HepG2 (cell line): ENCODE measurements around the gene ZNF384. TPM values are rescaled to one million over a fixed set of nuclear protein-coding genes. Genes with fewer than 3 reads are reported as not detected.
A peak's percentile ranks its signal among the peaks of the same experiment; 100 is the strongest.

Experiments
- ATAC-seq: fragments of 200-7000 bp; cut with Tn5 transposase; 3 replicates; pipeline ENCODE4 v1.9.1; 2020; ENCODE audit warnings: mild to moderate bottlenecking, moderate library complexity
- BruUV-seq: library from RNA; stranded (reverse); fragments of 400-500 nt; replicated peaks from 2 replicates; lab custom pipeline; 2021; lab: Mats Ljungman, UMichigan
- CTCF ChIA-PET: fragments of 300-600 bp; formaldehyde crosslinking; extraction: SDS; loops from one replicate; lab custom pipeline; 2021; ENCODE audit warnings: low total read pairs, inconsistent platforms, low intra/inter-chr PET ratio; lab: Yijun Ruan, JAX
- POLR2A ChIA-PET: fragments of 350-600 bp; sonication (Branson Sonifier 250); formaldehyde crosslinking; loops from one replicate; lab custom pipeline; 2020; ENCODE audit warnings: antibody characterized with exemption, inconsistent platforms; lab: Yijun Ruan, JAX
- DNase-seq: peaks from one replicate; pipeline ENCODE4 v3.0.0-alpha.2; 2015; ENCODE audit warnings: low spot score
- FAIRE-seq: peaks from 3 replicates; lab custom pipeline; 2011; peaks lifted over from hg19 to GRCh38; lab: Jason Lieb, UNC
- H2AFZ ChIP-seq: one replicate; pipeline ENCODE4 v1.6.1; 2011; ENCODE audit warnings: low read length, inconsistent platforms
- H3K27ac ChIP-seq: fragments of 300-600 bp; 3 replicates; pipeline ENCODE4 v1.8.0; 2011; ENCODE audit warnings: mixed run types, mild to moderate bottlenecking, mixed read lengths, low read length, inconsistent platforms; ENCODE audit not compliant: insufficient read depth; ENCODE audit errors: extremely low read length
- H3K27me3 ChIP-seq, 2 experiments: fragments of 200-600 bp in 1 of 2; 2 replicates in 1 of 2; 3 replicates in 1 of 2; pipeline versions ENCODE4 v1.6.0 to v1.8.0; 2011; ENCODE audit warnings: low read length in 2 of 2, mild to moderate bottlenecking in 2 of 2, moderate library complexity in 2 of 2, inconsistent platforms in 1 of 2; ENCODE audit not compliant: insufficient read depth in 2 of 2, control insufficient read depth in 1 of 2
- H3K36me3 ChIP-seq, 2 experiments: fragments of 200-600 bp in 1 of 2; replicated peaks in 1 of 2; 2 replicates in 1 of 2; 3 replicates in 1 of 2; pipeline versions ENCODE4 v1.5.1 to v1.8.0; 2011; ENCODE audit warnings: low read length in 2 of 2, inconsistent platforms in 1 of 2; ENCODE audit not compliant: insufficient read depth in 2 of 2, control insufficient read depth in 1 of 2
- H3K4me1 ChIP-seq: 2 replicates; pipeline ENCODE4 v1.5.1; 2012; ENCODE audit warnings: low read length, inconsistent platforms; ENCODE audit not compliant: insufficient read depth
- H3K4me2 ChIP-seq: 2 replicates; pipeline ENCODE4 v1.6.0; 2011; ENCODE audit warnings: low read depth, low read length, inconsistent platforms
- H3K4me3 ChIP-seq, 3 experiments: fragments of 200-600 bp in 1 of 3; sonication (generic), shearing (Covaris generic) in 1 of 3; replicated peaks in 1 of 3; 2 replicates each; pipeline ENCODE4 v1.5.1; 2011 to 2016; ENCODE audit warnings: low read length in 3 of 3, inconsistent platforms in 2 of 3, low read depth in 2 of 3, mild to moderate bottlenecking in 2 of 3, control low read depth in 1 of 3, mixed read lengths in 1 of 3; ENCODE audit not compliant: insufficient read depth in 1 of 3
- H3K79me2 ChIP-seq: one replicate; pipeline ENCODE4 v1.6.1; 2011; ENCODE audit warnings: low read length, inconsistent platforms; ENCODE audit not compliant: insufficient read depth
- H3K9ac ChIP-seq: 2 replicates; pipeline ENCODE4 v1.6.0; 2011; ENCODE audit warnings: mild to moderate bottlenecking, low read depth, low read length, inconsistent platforms; ENCODE audit not compliant: insufficient read depth
- H3K9me3 ChIP-seq: 2 replicates; pipeline ENCODE4 v1.5.1; 2012; ENCODE audit warnings: mild to moderate bottlenecking, low read length
- H4K20me1 ChIP-seq: 2 replicates; pipeline ENCODE4 v1.6.0; 2011; ENCODE audit warnings: inconsistent platforms, mild to moderate bottlenecking, low read length, moderate library complexity; ENCODE audit not compliant: insufficient read depth
- CENPBD1 ChIP-seq: sonication (generic); formaldehyde crosslinking; IDR thresholded peaks from 2 replicates; pipeline ENCODE4 v1.8.0; 2022; ENCODE audit warnings: missing genetic modification reagents, low read depth, mild to moderate bottlenecking, borderline replicate concordance
- DZIP1 ChIP-seq: sonication (generic); formaldehyde crosslinking; IDR thresholded peaks from 2 replicates; pipeline ENCODE4 v1.5.0; 2020; ENCODE audit warnings: mild to moderate bottlenecking, missing genetic modification reagents
- NONO ChIP-seq, 2 experiments: fragments of 450-650 bp in 1 of 2; sonication (generic) in 1 of 2; formaldehyde crosslinking in 1 of 2; IDR thresholded peaks in 1 of 2; conservative IDR thresholded peaks in 1 of 2; 2 replicates each; pipeline versions ENCODE4 v1.6.1 to v1.8.0; 2017 to 2022; ENCODE audit warnings: mild to moderate bottlenecking in 1 of 2, missing genetic modification reagents in 1 of 2, moderate library complexity in 1 of 2
- NR2C2 ChIP-seq: sonication (generic); formaldehyde crosslinking; IDR thresholded peaks from 2 replicates; pipeline ENCODE4 v1.4.0; 2020; ENCODE audit warnings: missing genetic modification reagents, mild to moderate bottlenecking, moderate library complexity, borderline replicate concordance
- RNF2 ChIP-seq: fragments of 450-650 bp; conservative IDR thresholded peaks from 2 replicates; pipeline ENCODE4 v1.6.1; 2016; ENCODE audit warnings: low read depth
- SP5 ChIP-seq: IDR thresholded peaks from 2 replicates; pipeline ENCODE4 v1.6.1; 2016; ENCODE audit warnings: low read depth, borderline replicate concordance
- THAP9 ChIP-seq: sonication (generic); formaldehyde crosslinking; IDR thresholded peaks from 2 replicates; pipeline ENCODE4; 2020; ENCODE audit warnings: missing genetic modification reagents, mild to moderate bottlenecking, borderline replicate concordance
- ZBTB38 ChIP-seq: sonication (generic); formaldehyde crosslinking; IDR thresholded peaks from 2 replicates; pipeline ENCODE4 v1.5.1; 2020; ENCODE audit warnings: mild to moderate bottlenecking, missing genetic modification reagents
- ZNF235 ChIP-seq: sonication (generic); formaldehyde crosslinking; IDR thresholded peaks from 2 replicates; pipeline ENCODE4 v1.8.1; 2023; ENCODE audit warnings: mild to moderate bottlenecking, missing genetic modification reagents, borderline replicate concordance
- ZNF256 ChIP-seq: sonication (generic); formaldehyde crosslinking; conservative IDR thresholded peaks from 2 replicates; pipeline ENCODE4 v1.4.0; 2020; ENCODE audit warnings: missing genetic modification reagents
- ZNF501 ChIP-seq: sonication (generic); formaldehyde crosslinking; IDR thresholded peaks from 2 replicates; pipeline ENCODE4 v1.5.1; 2020; ENCODE audit warnings: mild to moderate bottlenecking, moderate library complexity, missing genetic modification reagents
- ZNF670 ChIP-seq: sonication (generic); formaldehyde crosslinking; IDR thresholded peaks from 2 replicates; pipeline ENCODE4 v1.8.0; 2022; ENCODE audit warnings: mild to moderate bottlenecking, missing genetic modification reagents, borderline replicate concordance
- ZNF891 ChIP-seq: sonication (generic); formaldehyde crosslinking; IDR thresholded peaks from 2 replicates; pipeline ENCODE4 v1.5.0; 2020; ENCODE audit warnings: mild to moderate bottlenecking, missing genetic modification reagents
- WGBS: methylation state at CpG from one replicate; pipeline ENCODE4 v1.1.6; 2017; ENCODE audit warnings: low lambda C conversion rate; 5-methylcytosine and 5-hydroxymethylcytosine counted together
- in situ Hi-C: cut with HindIII; loops from 2 replicates; pipeline ENCODE4 v1.10.0; 2017; ENCODE audit warnings: low pct_unique_long_range_greater_than_20kb; ENCODE audit not compliant: extremely low pct_ligation_motif_present
- intact Hi-C: fragments of 100-400 bp; cut with micrococcal nuclease; formaldehyde crosslinking; loops from one replicate; pipeline ENCODE4 v1.10.0; 2022; ENCODE audit not compliant: unreplicated experiment
- polyA plus RNA-seq, 8 experiments: library from polyadenylated mRNA; depleted of rRNA in 3 of 8; stranded (reverse) in 7 of 8; unstranded in 1 of 8; fragments of >200 nt; fragmentation: Illumina TruSeq in 4 of 8; extraction: Trizol in 4 of 8; gene quantifications; 2 replicates each; pipeline versions ENCODE4 v1.2.1 to v1.2.3, GENCODE V29; 2011 to 2016; ENCODE audit warnings: low read depth in 4 of 8, missing spikeins in 1 of 8, mixed read lengths in 1 of 8; ENCODE audit not compliant: insufficient read depth in 1 of 8
- total RNA-seq, 5 experiments: library from RNA; depleted of rRNA; stranded (reverse); fragments of >200 nt; fragmentation: Illumina TruSeq; extraction: Trizol; gene quantifications; 2 replicates each; pipeline ENCODE4 v1.2.3, GENCODE V29; 2016; ENCODE audit warnings: low read depth in 1 of 5

Gene ZNF384
- total and polyA plus RNA-seq, 2 of the 13 experiments (the other 11 are each of a cell fraction or from before 2014, with no cell fraction given), result 23.6 to 55.3 TPM

DNA sequence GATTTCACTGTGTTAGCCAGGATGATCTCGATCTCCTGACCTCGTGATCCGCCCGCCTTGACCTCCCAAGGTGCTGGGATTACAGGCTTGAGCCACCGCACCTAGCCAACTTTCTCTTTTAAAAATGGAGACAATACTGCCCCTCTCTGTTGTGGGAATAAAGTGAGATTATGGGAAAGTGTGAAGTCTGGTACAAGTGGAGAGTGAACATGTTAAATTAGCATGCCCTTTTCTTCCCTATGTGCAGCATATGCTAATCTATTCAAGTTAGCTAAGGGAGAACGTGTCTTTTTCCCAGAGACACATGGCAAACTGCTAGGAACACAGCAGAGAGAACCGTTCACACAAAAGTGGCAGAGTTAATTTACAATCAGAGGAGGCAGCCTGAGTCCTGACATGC, 36.2 kb upstream of the ZNF384 start (continued):
- no peak for TF ChIP-seq NONO (IDR thresholded peaks at IDR 0.05)
- no peak for TF ChIP-seq NONO (CRISPR knock-in tag; conservative IDR thresholded peaks at IDR 0.05)
- TF ChIP-seq ZNF256 (CRISPR knock-in tag), result no peak
- no peak for TF ChIP-seq DZIP1 (CRISPR knock-in tag)
- TF ChIP-seq, all 625 proteins: peak for 0

DNA sequence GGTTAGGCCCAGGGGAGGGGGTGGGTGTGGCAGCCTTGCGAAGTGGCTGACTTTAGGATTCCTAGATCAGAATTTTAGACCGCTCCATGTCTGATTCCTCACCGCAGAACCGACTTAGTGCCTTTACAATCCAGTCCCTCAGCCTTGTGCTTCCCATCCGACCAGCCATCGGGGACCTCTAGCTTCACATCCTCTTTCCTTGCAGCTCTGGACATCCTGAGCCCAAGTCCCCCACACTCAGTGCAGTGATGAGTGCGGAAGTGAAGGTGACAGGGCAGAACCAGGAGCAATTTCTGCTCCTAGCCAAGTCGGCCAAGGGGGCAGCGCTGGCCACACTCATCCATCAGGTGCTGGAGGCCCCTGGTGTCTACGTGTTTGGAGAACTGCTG, 35.2 kb upstream of the ZNF384 start:
- peak overlapping the region; percentile 82 for H3K27ac ChIP-seq
- H3K79me2 ChIP-seq, result peaks cover 3% of the 10 kb centered on the region
- ChIA-PET POLR2A (interaction anchor here (0.7 to 2.6 kb wide), 33 partner anchors 9 to 388 kb away, joined by 3 to 111 read pairs (median 5); partner anchors contain the start of genes CD4, CDCA3, GAPDH and LTBR), CTCF (no interaction called here)
- ATAC-seq (peak; percentile 55), DNase-seq (peak; percentile 20), FAIRE-seq (no peak)
- H3K4me3 ChIP-seq, result peak overlapping the region; percentile 46 to 74 (median 51)
- peak overlapping the region; percentile 98 for H3K4me2 ChIP-seq
- no peaks in the 10 kb centered on the region for H4K20me1 ChIP-seq
- H3K9me3 ChIP-seq, result no peaks in the 10 kb centered on the region
- H3K27me3 ChIP-seq, result no peaks in the 10 kb centered on the region
- peak overlapping the region; percentile 57 for H2AFZ ChIP-seq
- TSS peak; percentile 79 for BruUV-seq
- peak overlapping the region; percentile 85 for H3K9ac ChIP-seq
- in situ Hi-C loops, result no loop called here
- 13% methylated on average over 10 of the region's 10 CpGs for WGBS
- peaks cover 0 to 16% of the 10 kb centered on the region in 2 experiments; a peak in 3 of 5 replicates for H3K36me3 ChIP-seq
- H3K4me1 ChIP-seq, result peaks cover 29% of the 10 kb centered on the region
- intact Hi-C loops, result loop anchor here (2.0 kb wide), 1 partner anchor 36 kb away; the partner anchor contains the start of gene ZNF384
- TF ChIP-seq ZNF891 (peak; percentile 66), SP5 (CRISPR knock-in tag) (no peak), ZBTB38 (CRISPR knock-in tag) (peak; percentile 82; the same call in 1 of the 2 replicates), ZNF501 (CRISPR knock-in tag) (no peak), RNF2 (0 out of 2 replicates have a peak, but pooled peaks have one; percentile 9), ZNF670 (CRISPR knock-in tag) (no peak), NONO (IDR thresholded peaks at IDR 0.05) (no peak), NONO (CRISPR knock-in tag; conservative IDR thresholded peaks at IDR 0.05) (no peak), NR2C2 (CRISPR knock-in tag) (no peak), THAP9 (CRISPR knock-in tag) (no peak), ZNF235 (CRISPR knock-in tag) (0 out of 2 replicates have a peak, but pooled peaks have one; percentile 6), CENPBD1 (CRISPR knock-in tag) (peak; percentile 53; the same call in 1 of the 2 replicates)
